ENCODE data around the gene TLE5.

TLE5 gene

GRCh38 chr19:3010871-3011270 is 51.4 kb downstream of the TLE5 start:
- no peak for TF ChIP-seq CTCF (IDR thresholded peaks at IDR 0.05; ENCODE audit: low read depth, low read length)
- in situ Hi-C loops (cut with HindIII; ENCODE audit: low sequenced_read_pairs): no loop called here
- no peak for DNase-seq (ENCODE audit: low read depth, low spot score)
- no peak overlapping the region for H3K4me3 ChIP-seq (ENCODE audit: low read depth, low read length)

GRCh38 chr19:3008994-3009393 is 53.3 kb downstream of the TLE5 start:
- no peak for DNase-seq (ENCODE audit: low read depth, low spot score)
- in situ Hi-C loops (cut with HindIII; ENCODE audit: low sequenced_read_pairs): no loop called here
- H3K4me3 ChIP-seq (ENCODE audit: low read depth, low read length): no peak overlapping the region
- TF ChIP-seq CTCF (IDR thresholded peaks at IDR 0.05; ENCODE audit: low read depth, low read length): no peak

- in situ Hi-C loops (cut with HindIII; ENCODE audit: low sequenced_read_pairs): no loop called here
- no peak for TF ChIP-seq CTCF (IDR thresholded peaks at IDR 0.05; ENCODE audit: low read depth, low read length)
- DNase-seq (ENCODE audit: low read depth, low spot score): no peak
- no peak overlapping the region for H3K4me3 ChIP-seq (ENCODE audit: low read depth, low read length)
Observed at GRCh38 chr19:3007975-3008374, 54.3 kb downstream of the TLE5 start.

- no peak for DNase-seq (ENCODE audit: low read depth, low spot score)
- in situ Hi-C loops (cut with HindIII; ENCODE audit: low sequenced_read_pairs): no loop called here
- no peak overlapping the region for H3K4me3 ChIP-seq (ENCODE audit: low read depth, low read length)
- TF ChIP-seq CTCF (IDR thresholded peaks at IDR 0.05; ENCODE audit: low read depth, low read length): no peak
Observed at GRCh38 chr19:3006075-3006767, 56.1 kb downstream of the TLE5 start.

- in situ Hi-C loops (cut with HindIII; ENCODE audit: low sequenced_read_pairs): no loop called here
- no peak overlapping the region for H3K4me3 ChIP-seq (ENCODE audit: low read depth, low read length)
- DNase-seq (ENCODE audit: low read depth, low spot score): no peak
- no peak for TF ChIP-seq CTCF (IDR thresholded peaks at IDR 0.05; ENCODE audit: low read depth, low read length)
Observed at GRCh38 chr19:3005345-3005744, 57.0 kb downstream of the TLE5 start.

GRCh38 chr19:3004522-3004921 is 57.8 kb downstream of the TLE5 start:
- DNase-seq (ENCODE audit: low read depth, low spot score): no peak
- in situ Hi-C loops (cut with HindIII; ENCODE audit: low sequenced_read_pairs): no loop called here
- no peak overlapping the region for H3K4me3 ChIP-seq (ENCODE audit: low read depth, low read length)
- TF ChIP-seq CTCF (IDR thresholded peaks at IDR 0.05; ENCODE audit: low read depth, low read length): no peak

Data from astrocyte of the spinal cord (primary cell).